Lung (tissue), 12 donors: ENCODE results near the gene ZDHHC7. TPM values are rescaled to one million over a fixed set of nuclear protein-coding genes. Genes with fewer than 3 reads are reported as not detected.

Experiments
- ATAC-seq: fragments of 200-7000 bp; cut with Tn5 transposase; one replicate; pipeline ENCODE4 v1.9.1; 2020; ENCODE audit warnings: moderate number of reproducible peaks; ENCODE audit not compliant: insufficient read depth, low FRiP score
- DNase-seq, 3 donors: peaks; one replicate each; pipeline ENCODE4 v3.0.0-alpha.2; 2013 to 2017
- H3K27ac ChIP-seq, 2 donors: one replicate each; pipeline ENCODE4 v1.5.1; 2013; ENCODE audit warnings: mild to moderate bottlenecking in 2 of 2, moderate library complexity in 2 of 2, control low read depth in 1 of 2, inconsistent platforms in 1 of 2, low read depth in 1 of 2, low read length in 1 of 2
- H3K27me3 ChIP-seq, 3 donors: one replicate each; pipeline ENCODE4 v1.5.1; 2013; ENCODE audit warnings: low read length in 2 of 3; ENCODE audit not compliant: control insufficient read depth in 3 of 3, insufficient read depth in 3 of 3
- H3K36me3 ChIP-seq, 4 donors: one replicate each; pipeline ENCODE4 v1.5.1; 2013; ENCODE audit warnings: low read length in 4 of 4, mild to moderate bottlenecking in 1 of 4, moderate library complexity in 1 of 4; ENCODE audit not compliant: control insufficient read depth in 4 of 4, insufficient read depth in 4 of 4
- H3K4me1 ChIP-seq, 5 donors: one replicate each; pipeline ENCODE4 v1.5.1; 2013; ENCODE audit warnings: low read length in 5 of 5, mild to moderate bottlenecking in 2 of 5, moderate library complexity in 1 of 5; ENCODE audit not compliant: control insufficient read depth in 5 of 5, insufficient read depth in 5 of 5
- H3K4me3 ChIP-seq: one replicate; pipeline ENCODE4 v1.5.1; 2013; ENCODE audit warnings: mild to moderate bottlenecking, control low read depth, moderate library complexity
- H3K9ac ChIP-seq, 2 donors: one replicate each; pipeline ENCODE4 v1.5.1; 2013; ENCODE audit warnings: low read length in 2 of 2, control low read depth in 1 of 2; ENCODE audit not compliant: insufficient read depth in 1 of 2
- H3K9me3 ChIP-seq, 4 donors: one replicate each; pipeline ENCODE4 v1.5.1; 2013; ENCODE audit warnings: low read length in 3 of 4, mild to moderate bottlenecking in 1 of 4, moderate library complexity in 1 of 4; ENCODE audit not compliant: control insufficient read depth in 4 of 4, insufficient read depth in 3 of 4
- WGBS, 2 donors: extraction: QIAGEN DNeasy Blood & Tissue Kit; methylation state at CpG; one replicate each; pipeline ENCODE4 v1.1.7; 2013; 5-methylcytosine and 5-hydroxymethylcytosine counted together
- polyA plus RNA-seq, 2 donors: library from polyadenylated mRNA; stranded (reverse); fragments of 200-250 nt; gene quantifications; one replicate each; pipeline ENCODE4 v1.2.1, GENCODE V29; 2013
- total RNA-seq, 2 donors: library from RNA; depleted of rRNA in 1 of 2; stranded (reverse); fragments of >200 nt in 1 of 2; gene quantifications; one replicate each; pipeline ENCODE4 v1.2.1, GENCODE V29; 2014 to 2021
- TF ChIP-seq, protein P1 (sequence below): IDR thresholded peaks from 2 replicates; pipeline ENCODE4 v1.5.1; 2012; ENCODE audit warnings: mild to moderate bottlenecking; ENCODE audit errors: control extremely low read depth, extremely low read depth
- donor health status: control.
- donor health status: control.
- donor health status: Bipolar disorder and iron deficiency.
- donor health status: healthy.
- donor health status: DM: yes; HTN: yes; CAD: no.

ZDHHC7 gene
- total and polyA plus RNA-seq, 4 donors: 23.6 to 61.1 (median 45.4) TPM

DNA sequence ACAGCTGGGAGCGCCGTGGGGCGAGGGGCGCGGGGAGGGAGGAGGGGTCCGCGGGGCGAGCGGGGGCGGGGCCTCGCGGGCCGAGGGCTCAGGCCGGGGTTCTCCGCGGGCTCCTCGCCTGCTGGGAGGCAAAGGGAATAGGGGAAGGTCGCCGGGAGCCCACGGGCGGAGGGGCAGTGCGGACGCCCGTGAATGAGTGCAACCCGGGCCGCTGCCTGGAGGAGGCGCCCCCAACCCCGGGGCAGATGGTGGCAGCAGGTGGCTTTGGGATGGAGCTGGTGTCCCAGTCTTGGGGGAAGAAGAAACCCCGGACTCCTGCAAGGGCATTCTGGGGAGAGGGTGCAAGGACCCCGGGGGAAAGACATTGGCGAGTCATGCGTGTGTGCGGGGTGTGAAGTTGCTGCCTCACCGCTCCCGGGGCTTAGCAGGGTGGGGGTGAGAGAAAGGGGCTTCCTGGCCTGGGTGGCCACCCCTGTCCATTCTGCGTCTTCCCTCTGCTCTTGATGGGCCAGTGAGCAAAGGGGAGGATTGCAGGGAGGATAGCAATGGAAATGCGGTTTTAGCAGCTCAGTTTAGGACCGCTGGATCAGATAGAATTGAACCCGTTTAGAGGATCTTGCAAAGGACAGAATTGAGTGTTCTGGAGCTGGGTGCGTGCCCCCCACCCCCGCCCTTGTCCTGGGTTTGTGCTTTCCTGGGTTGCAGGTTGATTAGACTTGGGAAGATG is 16.8 kb upstream of the ZDHHC7 start:
- DNase-seq (no peak), ATAC-seq (peak; percentile 16)
- peaks cover 0 to 8% (median 0%) of the 10 kb centered on the region in 3 donors for H3K27me3 ChIP-seq
- no peak overlapping the region for H3K9ac ChIP-seq
- TF ChIP-seq, protein P1, sequence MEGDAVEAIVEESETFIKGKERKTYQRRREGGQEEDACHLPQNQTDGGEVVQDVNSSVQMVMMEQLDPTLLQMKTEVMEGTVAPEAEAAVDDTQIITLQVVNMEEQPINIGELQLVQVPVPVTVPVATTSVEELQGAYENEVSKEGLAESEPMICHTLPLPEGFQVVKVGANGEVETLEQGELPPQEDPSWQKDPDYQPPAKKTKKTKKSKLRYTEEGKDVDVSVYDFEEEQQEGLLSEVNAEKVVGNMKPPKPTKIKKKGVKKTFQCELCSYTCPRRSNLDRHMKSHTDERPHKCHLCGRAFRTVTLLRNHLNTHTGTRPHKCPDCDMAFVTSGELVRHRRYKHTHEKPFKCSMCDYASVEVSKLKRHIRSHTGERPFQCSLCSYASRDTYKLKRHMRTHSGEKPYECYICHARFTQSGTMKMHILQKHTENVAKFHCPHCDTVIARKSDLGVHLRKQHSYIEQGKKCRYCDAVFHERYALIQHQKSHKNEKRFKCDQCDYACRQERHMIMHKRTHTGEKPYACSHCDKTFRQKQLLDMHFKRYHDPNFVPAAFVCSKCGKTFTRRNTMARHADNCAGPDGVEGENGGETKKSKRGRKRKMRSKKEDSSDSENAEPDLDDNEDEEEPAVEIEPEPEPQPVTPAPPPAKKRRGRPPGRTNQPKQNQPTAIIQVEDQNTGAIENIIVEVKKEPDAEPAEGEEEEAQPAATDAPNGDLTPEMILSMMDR: no peak
- H3K9me3 ChIP-seq: no peaks in the 10 kb centered on the region
- H3K4me3 ChIP-seq: peak overlapping the region; percentile 51
- 3 to 4% methylated on average over 30 to 41 of the region's 41 CpGs for WGBS, 2 donors
- H3K27ac ChIP-seq: peak overlapping the region; percentile 75 to 92
- H3K36me3 ChIP-seq: peaks cover 0 to 2% (median 0%) of the 10 kb centered on the region in 4 donors
- H3K4me1 ChIP-seq: peaks cover 0 to 20% (median 12%) of the 10 kb centered on the region in 5 donors

DNA sequence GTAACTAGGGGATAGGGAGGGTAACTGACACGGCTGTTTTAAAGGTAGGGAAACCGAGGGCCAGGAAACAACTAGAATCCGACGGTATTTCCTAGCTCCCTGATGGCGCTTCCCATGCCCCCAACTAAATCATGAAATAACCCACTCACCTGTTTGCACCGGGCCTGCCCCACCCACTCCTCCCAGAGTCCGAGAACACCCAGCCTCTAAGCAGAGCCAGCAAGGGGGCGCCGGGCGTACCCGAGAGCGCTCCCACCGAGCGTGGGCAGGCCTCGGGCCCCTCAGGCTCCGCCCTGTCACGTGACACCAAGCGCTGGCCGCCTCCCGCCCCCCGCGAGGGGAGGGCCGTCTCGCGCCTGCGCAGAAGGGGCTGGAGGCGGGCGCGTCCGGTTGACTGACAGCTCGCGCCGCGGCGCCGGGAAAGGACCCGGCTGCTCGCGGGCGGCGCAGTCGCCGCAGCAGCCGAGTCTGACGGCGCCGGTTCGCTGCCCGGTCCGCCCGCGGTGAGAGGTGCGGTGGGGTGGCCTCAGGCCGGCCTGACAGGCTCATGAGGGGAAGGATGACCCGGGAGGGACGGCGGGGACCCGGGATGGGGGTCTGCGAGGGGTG is 16.1 kb upstream of the ZDHHC7 start, which contains the start of gene KIAA0513:
Gene KIAA0513, plus strand, starts transcription at position 447 of the 609 bp plus-strand sequence. CDS start 39,277 bp downstream, outside the sequence.
- TF ChIP-seq, protein P1: peak; percentile 12
- Histone ChIP-seq H3K4me3 (peak within 1 kb of the TSS; percentile 64), H3K27ac (peak within 1 kb of the TSS; percentile 75 to 92), H3K27me3 (peaks cover 0 to 8% (median 0%) of the 10 kb centered on the region in 3 donors), H3K4me1 (peaks cover 0 to 20% (median 12%) of the 10 kb centered on the region in 5 donors), H3K9me3 (no peaks in the 10 kb centered on the region), H3K36me3 (peaks cover 0 to 2% (median 0%) of the 10 kb centered on the region in 4 donors), H3K9ac (peak within 1 kb of the TSS; percentile 55 to 93)
- DNase-seq: peak; percentile 96 to 97 (median 96)
- 0 to 1% methylated on average over 34 to 59 of the region's 59 CpGs for WGBS, 2 donors
- peak; percentile 89 for ATAC-seq

- Histone ChIP-seq H3K9me3 (no peaks in the 10 kb centered on the region), H3K4me3 (no peak overlapping the region), H3K9ac (peak overlapping the region in 1 of 2 donors; percentile 93), H3K4me1 (peaks cover 0 to 20% (median 12%) of the 10 kb centered on the region in 5 donors), H3K27me3 (peaks cover 0 to 8% (median 0%) of the 10 kb centered on the region in 3 donors), H3K27ac (peak overlapping the region in 1 of 2 donors; percentile 28), H3K36me3 (peaks cover 0 to 2% (median 0%) of the 10 kb centered on the region in 4 donors)
- TF ChIP-seq, protein P1: no peak
- peak in 1 of 3 donors; percentile 66 for DNase-seq
- ATAC-seq: no peak
- WGBS, 2 donors: 30 to 31% methylated on average over 4 of the region's 4 CpGs
Measured at GRCh38 chr16:85026703-85027102, 15.4 kb upstream of the ZDHHC7 start.
